ENCODE data around the gene KLC1.

Gene KLC1

GRCh38 chr14:103715052-103716000 is 86.3 kb downstream of the KLC1 start, which contains the start of the genes XRCC3 and ZFYVE21:
Gene XRCC3 (minus strand): TSS chr14:103715451. CDS start chr14:103711087, 4,364 bp downstream.
Gene ZFYVE21 (plus strand): TSS chr14:103715810. CDS start chr14:103715842, 32 bp downstream.
- no peak for TF ChIP-seq CTCF (IDR thresholded peaks at IDR 0.05; ENCODE audit: borderline replicate concordance, insufficient read depth, low read depth, low read length)
- peak within 1 kb of the TSS; percentile 89 for H3K4me3 ChIP-seq (ENCODE audit: low read depth, low read length)

GRCh38 chr14:103716091-103716801 is 87.2 kb downstream of the KLC1 start:
- no peak for TF ChIP-seq CTCF (IDR thresholded peaks at IDR 0.05; ENCODE audit: borderline replicate concordance, insufficient read depth, low read depth, low read length)
- peak overlapping the region; percentile 89 for H3K4me3 ChIP-seq (ENCODE audit: low read depth, low read length)

GRCh38 chr14:103716899-103717411 is 87.9 kb downstream of the KLC1 start:
- no peak overlapping the region for H3K4me3 ChIP-seq (ENCODE audit: low read depth, low read length)
- no peak for TF ChIP-seq CTCF (IDR thresholded peaks at IDR 0.05; ENCODE audit: borderline replicate concordance, insufficient read depth, low read depth, low read length)

GRCh38 chr14:103718572-103718971 is 89.6 kb downstream of the KLC1 start:
- H3K4me3 ChIP-seq (ENCODE audit: low read depth, low read length), result no peak overlapping the region
- no peak for TF ChIP-seq CTCF (IDR thresholded peaks at IDR 0.05; ENCODE audit: borderline replicate concordance, insufficient read depth, low read depth, low read length)

GRCh38 chr14:103719751-103720150 is 90.7 kb downstream of the KLC1 start:
- no peak overlapping the region for H3K4me3 ChIP-seq (ENCODE audit: low read depth, low read length)
- no peak for TF ChIP-seq CTCF (IDR thresholded peaks at IDR 0.05; ENCODE audit: borderline replicate concordance, insufficient read depth, low read depth, low read length)

GRCh38 chr14:103721334-103722120 is 92.5 kb downstream of the KLC1 start:
- TF ChIP-seq CTCF (IDR thresholded peaks at IDR 0.05; ENCODE audit: borderline replicate concordance, insufficient read depth, low read depth, low read length), result no peak
- H3K4me3 ChIP-seq (ENCODE audit: low read depth, low read length), result no peak overlapping the region

Data from GM12875 (cell line).